Upper lobe of left lung (tissue), 4 donors: ENCODE data around the gene CORO6.

Source experiments
- CTCF ChIP-seq, 6 experiments: fragments of 450-650 bp in 4 of 6; fragments of 200-600 bp in 2 of 6; sonication (generic) in 2 of 6; IDR thresholded peaks; one replicate each; pipeline ENCODE4 v1.5.1; 2016 to 2019; ENCODE audit warnings: antibody characterized with exemption in 6 of 6
- POLR2A ChIP-seq, 4 donors: fragments of 450-650 bp; IDR thresholded peaks; one replicate each; pipeline ENCODE4 v1.5.1; 2016 to 2017; ENCODE audit warnings: antibody characterized with exemption in 4 of 4, mild to moderate bottlenecking in 2 of 4
- POLR2AphosphoS5 ChIP-seq, 2 donors: sonication (generic); formaldehyde crosslinking; IDR thresholded peaks; one replicate each; pipeline ENCODE4 v1.5.1; 2017; ENCODE audit warnings: antibody characterized with exemption in 2 of 2

DNA sequence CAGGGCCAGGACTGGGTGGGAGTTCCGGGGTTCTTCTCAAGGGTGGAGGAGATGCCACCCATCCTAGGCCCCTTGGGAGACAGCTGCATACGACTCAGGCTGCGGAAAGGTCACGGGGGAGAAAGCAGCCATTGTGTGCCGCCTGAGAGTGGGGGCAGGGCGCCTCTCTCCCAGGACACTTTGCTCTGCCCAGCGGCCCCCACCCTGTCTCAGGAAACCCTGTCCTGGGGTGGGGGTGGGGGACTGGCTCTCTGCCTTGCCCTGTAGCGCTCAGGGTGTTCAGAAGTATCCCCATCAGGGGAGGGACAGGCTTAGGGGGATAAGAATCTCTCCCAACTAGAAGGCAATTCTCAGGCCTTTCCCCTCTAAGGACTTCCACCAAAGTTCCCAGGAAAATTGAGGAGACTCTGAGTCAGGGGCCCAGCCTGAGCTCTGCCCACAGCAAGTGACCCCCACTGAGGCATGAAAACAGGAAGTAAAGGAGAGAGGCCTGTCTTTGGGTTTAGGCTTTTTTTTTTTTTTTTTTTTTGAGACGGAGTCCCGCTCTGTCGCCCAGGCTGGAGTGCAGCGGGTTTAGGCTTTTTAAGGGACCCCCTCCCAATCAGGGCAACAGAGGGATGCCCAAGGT is 38.1 kb downstream of the CORO6 start:
- TF ChIP-seq CTCF (IDR thresholded peaks at IDR 0.05) (no peak), POLR2A (IDR thresholded peaks at IDR 0.05) (peak in 1 of 4 donors; percentile 9), POLR2AphosphoS5 (IDR thresholded peaks at IDR 0.05) (peak in 1 of 2 donors; percentile 64)
